Measurements from ENCODE around the gene IPCEF1. TPM values are rescaled to one million over a fixed set of nuclear protein-coding genes. Genes with fewer than 3 reads are reported as not detected.

Gene IPCEF1
- total RNA-seq (2022) (not detected in 2 replicates), Bru-seq, nascent RNA (percentile 5 among the genes with signal in this experiment), BruChase-seq, experiment 1, labeled RNA remaining after a 6-hour chase (percentile 8 among the genes with signal in this experiment), BruChase-seq, experiment 2, labeled RNA remaining after a 2-hour chase (percentile 12 among the genes with signal in this experiment)
- long read RNA-seq = 0 reads

- H3K9me3 Mint-ChIP-seq (ENCODE audit: unreplicated experiment) = peaks cover 11% of the 10 kb centered on the region
- no peak within 1 kb of the TSS for H3K27ac Mint-ChIP-seq (ENCODE audit: low read depth, unreplicated experiment)
- no peaks in the 10 kb centered on the region for H3K27me3 Mint-ChIP-seq (ENCODE audit: insufficient read depth, unreplicated experiment)
- POLR2A ChIA-PET = no interaction called here
- no peaks in the 10 kb centered on the region for H3K36me3 Mint-ChIP-seq (ENCODE audit: insufficient read depth, unreplicated experiment)
- H3K4me3 Mint-ChIP-seq (ENCODE audit: unreplicated experiment) = no peak within 1 kb of the TSS
- BruUV-seq (replicated peaks) = no TSS peak
- DNase-seq (ENCODE audit: unreplicated experiment) = no peak
- CTCF ChIA-PET = interaction anchor here (1.0 kb wide), 1 partner anchor 148 kb away, joined by 3 read pairs; no protein-coding TSS in a partner anchor
- no peaks in the 10 kb centered on the region for H3K4me1 Mint-ChIP-seq (ENCODE audit: insufficient read depth, unreplicated experiment)
- TF ChIP-seq CTCF (IDR thresholded peaks at IDR 0.05; ENCODE audit: unreplicated experiment) = no peak
- intact Hi-C loops (cut with micrococcal nuclease) = no loop called here
These were observed at the start of gene IPCEF1 for GRCh38 chr6:154356690-154357089. Gene IPCEF1, minus strand, starts transcription at chr6:154356803. Its CDS starts 90,856 bp downstream, at chr6:154265947.

- Mint-ChIP-seq H3K27me3 (ENCODE audit: insufficient read depth, unreplicated experiment) (no peaks in the 10 kb centered on the region), H3K4me3 (ENCODE audit: unreplicated experiment) (no peak overlapping the region), H3K36me3 (ENCODE audit: insufficient read depth, unreplicated experiment) (peaks cover 8% of the 10 kb centered on the region), H3K4me1 (ENCODE audit: insufficient read depth, unreplicated experiment) (peaks cover 19% of the 10 kb centered on the region), H3K27ac (ENCODE audit: low read depth, unreplicated experiment) (no peak overlapping the region), H3K9me3 (ENCODE audit: unreplicated experiment) (no peaks in the 10 kb centered on the region)
- no TSS peak for BruUV-seq (replicated peaks)
- no peak for TF ChIP-seq CTCF (IDR thresholded peaks at IDR 0.05; ENCODE audit: unreplicated experiment)
- ChIA-PET CTCF (interaction anchor here (0.8 kb wide), 1 partner anchor 252 kb away, joined by 3 read pairs; no protein-coding TSS in a partner anchor), POLR2A (no interaction called here)
- intact Hi-C loops (cut with micrococcal nuclease) = no loop called here
- no peak for DNase-seq (ENCODE audit: unreplicated experiment)
These were observed 49.7 kb upstream of the IPCEF1 start for GRCh38 chr6:154406301-154406700.

- peaks cover 6% of the 10 kb centered on the region for H3K4me1 Mint-ChIP-seq (ENCODE audit: insufficient read depth, unreplicated experiment)
- intact Hi-C loops (cut with micrococcal nuclease) = no loop called here
- ChIA-PET CTCF (no interaction called here), POLR2A (no interaction called here)
- H3K9me3 Mint-ChIP-seq (ENCODE audit: unreplicated experiment) = no peaks in the 10 kb centered on the region
- no peaks in the 10 kb centered on the region for H3K27me3 Mint-ChIP-seq (ENCODE audit: insufficient read depth, unreplicated experiment)
- peak overlapping the region; percentile 67 for H3K27ac Mint-ChIP-seq (ENCODE audit: low read depth, unreplicated experiment)
- H3K4me3 Mint-ChIP-seq (ENCODE audit: unreplicated experiment) = peak overlapping the region; percentile 56
- peaks cover 8% of the 10 kb centered on the region for H3K36me3 Mint-ChIP-seq (ENCODE audit: insufficient read depth, unreplicated experiment)
- peak; percentile 56 for DNase-seq (ENCODE audit: unreplicated experiment)
- no TSS peak for BruUV-seq (replicated peaks)
- TF ChIP-seq CTCF (IDR thresholded peaks at IDR 0.05; ENCODE audit: unreplicated experiment) = no peak
These were observed 48.3 kb upstream of the IPCEF1 start for GRCh38 chr6:154404791-154405400.

- Mint-ChIP-seq H3K27ac (ENCODE audit: low read depth, unreplicated experiment) (no peak overlapping the region), H3K9me3 (ENCODE audit: unreplicated experiment) (no peaks in the 10 kb centered on the region), H3K4me3 (ENCODE audit: unreplicated experiment) (no peak overlapping the region), H3K36me3 (ENCODE audit: insufficient read depth, unreplicated experiment) (peaks cover 8% of the 10 kb centered on the region), H3K4me1 (ENCODE audit: insufficient read depth, unreplicated experiment) (peaks cover 6% of the 10 kb centered on the region), H3K27me3 (ENCODE audit: insufficient read depth, unreplicated experiment) (no peaks in the 10 kb centered on the region)
- POLR2A ChIA-PET = no interaction called here
- no TSS peak for BruUV-seq (replicated peaks)
- no peak for TF ChIP-seq CTCF (IDR thresholded peaks at IDR 0.05; ENCODE audit: unreplicated experiment)
- CTCF ChIA-PET = no interaction called here
- DNase-seq (ENCODE audit: unreplicated experiment) = peak; percentile 71
- intact Hi-C loops (cut with micrococcal nuclease) = no loop called here
These were observed 47.2 kb upstream of the IPCEF1 start for GRCh38 chr6:154403788-154404187.
